Measurements from ENCODE around the gene INPP5J. TPM values are rescaled to one million over a fixed set of nuclear protein-coding genes. Genes with fewer than 3 reads are reported as not detected.
"Not testable (repeated sequence)": the region's sequence is repeated elsewhere in the genome, so short reads cannot be mapped to it uniquely, and the experiment has no call there.

INPP5J gene
- 0.33 and 1.3 TPM in 2 replicates for total RNA-seq (2014; rRNA removed; shearing (Covaris generic))

DNA sequence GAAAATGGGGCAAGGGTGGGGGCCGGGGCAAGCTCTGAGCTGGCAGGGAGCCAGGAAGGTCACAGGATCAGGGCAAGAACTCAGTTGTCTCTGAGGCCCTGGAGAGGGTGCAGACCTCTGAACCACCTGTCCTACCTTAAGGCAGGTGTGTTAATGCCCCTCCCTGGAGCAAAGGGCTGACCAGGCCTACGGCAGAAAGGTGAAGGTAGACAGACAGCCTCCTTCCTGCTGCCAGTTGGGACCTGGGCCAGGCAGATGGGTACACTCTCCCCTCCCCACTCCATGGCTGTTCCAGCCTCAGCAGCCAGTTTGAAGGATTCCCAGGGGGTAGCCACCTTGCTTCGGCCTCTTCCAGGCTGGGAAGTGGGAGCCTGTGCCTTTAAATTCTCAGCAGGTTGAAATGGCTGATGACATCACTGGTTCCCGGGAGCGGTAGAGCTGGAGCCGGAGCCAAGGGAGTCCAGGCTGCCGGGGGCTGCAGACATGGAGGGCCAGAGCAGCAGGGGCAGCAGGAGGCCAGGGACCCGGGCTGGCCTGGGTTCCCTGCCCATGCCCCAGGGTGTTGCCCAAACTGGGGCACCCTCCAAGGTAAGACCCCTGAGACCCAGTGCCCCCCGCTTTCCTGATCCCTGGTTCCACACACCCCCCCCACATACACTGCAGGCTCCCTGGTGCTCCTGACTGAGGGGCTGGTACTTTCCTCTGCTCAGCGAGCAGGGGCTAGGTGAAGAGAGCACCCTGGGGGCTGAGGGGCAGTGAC lies at the start of gene INPP5J:
Gene INPP5J, plus strand, starts transcription at position 435 of the 760 bp plus-strand sequence. Its CDS starts 49 bp downstream, at position 484.
- DNase-seq (ENCODE audit: low spot score), result peak; percentile 28

DNA sequence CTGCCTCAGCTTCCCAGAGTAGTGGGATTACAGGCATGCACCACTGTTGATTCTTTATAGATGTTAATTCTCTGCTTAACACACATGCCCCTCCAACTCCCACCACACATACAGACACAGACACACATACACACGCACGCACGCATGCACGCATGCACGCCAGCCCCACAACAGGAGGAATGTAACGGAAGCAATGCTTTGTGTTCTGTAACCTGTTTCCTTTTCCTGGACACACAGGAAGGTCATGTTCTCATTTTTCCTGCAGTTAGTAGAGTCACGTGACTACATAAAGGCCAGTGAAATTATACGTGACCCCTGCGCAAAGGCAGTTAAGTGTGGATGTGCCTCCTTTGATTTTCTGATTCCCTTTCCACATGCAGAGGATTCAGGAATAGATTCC lies 49.6 kb upstream of the INPP5J start:
- DNase-seq (ENCODE audit: low spot score), result not testable (repeated sequence)

GRCh38 chr22:31073545-31074145 lies 49.1 kb upstream of the INPP5J start:
- not testable (repeated sequence) for DNase-seq (ENCODE audit: low spot score)

GRCh38 chr22:31075961-31076360 lies 46.8 kb upstream of the INPP5J start:
- DNase-seq (ENCODE audit: low spot score), result no peak

- DNase-seq (ENCODE audit: low spot score), result no peak
Observed at GRCh38 chr22:31077681-31078080, 45.1 kb upstream of the INPP5J start.

GRCh38 chr22:31078389-31078788 lies 44.4 kb upstream of the INPP5J start:
- DNase-seq (ENCODE audit: low spot score), result not testable (repeated sequence)

GRCh38 chr22:31079095-31079642 lies 43.6 kb upstream of the INPP5J start:
- DNase-seq (ENCODE audit: low spot score), result no peak

GRCh38 chr22:31080164-31080847 lies 42.5 kb upstream of the INPP5J start:
- DNase-seq (ENCODE audit: low spot score), result no peak

DNA sequence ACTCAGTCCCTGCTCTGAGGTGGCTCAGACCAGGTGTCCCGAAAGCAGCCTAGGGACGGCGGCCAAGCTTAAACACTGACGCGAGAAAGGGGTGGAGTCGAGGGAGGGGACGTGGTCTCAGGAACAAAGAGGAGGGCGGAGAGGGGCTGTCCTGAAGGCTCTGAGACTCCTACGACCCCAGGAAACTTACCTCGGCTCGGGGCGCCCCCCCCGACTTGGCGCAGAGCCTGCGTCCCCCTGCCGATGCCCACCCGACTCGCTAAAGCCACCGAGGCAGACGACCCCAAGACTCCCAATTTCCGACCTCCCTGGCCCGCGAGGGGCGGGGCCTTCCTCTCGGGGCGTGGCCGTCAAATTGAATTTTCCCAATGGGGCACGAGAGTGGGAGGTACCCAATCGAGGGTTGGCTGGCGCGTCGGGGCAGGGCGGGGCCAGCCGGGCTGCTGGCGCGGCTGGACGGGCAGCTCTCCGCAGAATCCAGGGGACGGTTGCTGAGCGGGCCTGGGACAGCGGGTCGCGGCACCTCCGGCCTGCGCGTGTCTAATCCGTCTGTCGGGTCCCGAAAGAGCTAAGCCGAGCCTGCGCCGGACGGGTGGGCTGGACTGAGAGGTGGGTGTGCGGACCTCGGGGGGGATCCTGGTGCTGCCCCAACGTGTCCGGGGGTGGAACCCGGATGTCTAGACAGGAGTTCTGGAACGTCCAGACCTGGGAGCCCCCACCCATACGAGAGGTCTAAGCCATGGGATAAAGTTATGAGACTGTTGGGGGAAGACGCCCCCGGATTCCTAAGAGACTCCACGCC lies 41.7 kb upstream of the INPP5J start, which contains the start of gene SMTN:
Gene SMTN, plus strand, starts transcription at position 471 of the 802 bp plus-strand sequence. CDS start 1,941 bp downstream, outside the sequence.
- peak; percentile 71 for DNase-seq (ENCODE audit: low spot score)

DNA sequence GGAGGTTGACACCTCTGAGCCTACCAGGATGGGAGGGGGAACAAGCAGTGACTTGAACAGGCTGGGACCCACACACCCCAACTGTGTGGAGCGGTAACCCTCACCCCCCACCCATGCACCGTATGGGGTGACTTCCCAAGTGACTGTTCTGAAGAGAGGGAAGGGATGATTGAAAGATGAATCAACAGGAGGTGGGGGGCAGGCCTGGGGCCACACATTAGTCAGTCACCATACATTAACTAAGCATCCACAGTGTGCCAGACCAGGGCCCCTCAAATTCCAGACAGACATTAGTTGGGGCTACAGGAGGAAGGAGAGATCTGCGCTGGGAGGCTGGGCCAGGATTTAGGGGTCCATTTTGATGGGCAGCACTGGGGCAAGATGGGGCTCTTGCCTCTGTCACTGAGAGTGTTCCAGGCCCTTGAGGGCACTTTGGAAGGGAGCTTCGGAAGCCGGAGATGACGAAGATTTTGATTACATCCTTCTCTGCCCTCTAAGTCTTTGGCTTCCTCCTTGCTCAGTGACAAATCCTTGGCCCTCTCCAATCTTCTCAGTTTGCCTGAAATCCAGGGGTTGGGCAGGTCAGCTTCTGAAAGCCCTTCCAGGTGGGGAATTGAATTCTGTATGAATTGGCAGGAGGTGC lies 40.7 kb upstream of the INPP5J start:
- DNase-seq (ENCODE audit: low spot score), result peak; percentile 48

DNA sequence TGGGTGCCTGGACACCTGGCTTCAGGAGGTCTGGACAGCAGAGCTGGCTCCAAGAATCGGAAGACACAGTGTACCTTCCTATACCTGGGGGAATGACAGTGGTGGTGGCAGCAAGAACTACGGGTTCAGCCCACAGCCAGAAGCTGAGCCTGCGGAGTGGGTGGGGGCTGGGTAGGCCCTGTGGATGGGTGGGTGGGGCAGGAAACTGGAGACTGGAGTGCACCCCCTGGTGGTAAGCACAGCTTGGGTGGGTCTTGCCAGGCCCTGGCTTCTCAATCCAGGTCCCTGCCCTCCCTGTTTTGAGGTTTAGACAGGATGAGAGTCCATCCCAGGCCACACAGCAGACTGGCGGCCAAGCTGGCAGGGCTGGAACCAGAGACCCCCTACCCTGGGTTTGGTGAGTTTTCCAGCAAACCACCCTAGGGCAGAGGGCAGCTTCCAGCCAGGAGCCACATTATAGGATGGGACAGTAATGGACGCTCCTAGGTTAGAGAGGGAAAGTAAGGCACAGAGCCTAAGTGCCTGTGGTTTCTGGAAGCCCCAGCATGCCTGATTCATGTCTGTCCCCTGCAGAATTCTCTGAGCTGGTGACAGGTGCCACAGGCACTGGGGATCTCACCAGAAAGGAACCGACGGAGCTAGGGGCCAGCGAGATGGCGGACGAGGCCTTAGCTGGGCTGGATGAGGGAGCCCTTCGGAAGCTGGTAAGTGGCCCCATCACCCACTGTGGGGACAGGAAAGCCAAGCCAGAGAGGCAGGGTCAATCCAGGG lies 40.0 kb upstream of the INPP5J start:
- peak; percentile 31 for DNase-seq (ENCODE audit: low spot score)

DNA sequence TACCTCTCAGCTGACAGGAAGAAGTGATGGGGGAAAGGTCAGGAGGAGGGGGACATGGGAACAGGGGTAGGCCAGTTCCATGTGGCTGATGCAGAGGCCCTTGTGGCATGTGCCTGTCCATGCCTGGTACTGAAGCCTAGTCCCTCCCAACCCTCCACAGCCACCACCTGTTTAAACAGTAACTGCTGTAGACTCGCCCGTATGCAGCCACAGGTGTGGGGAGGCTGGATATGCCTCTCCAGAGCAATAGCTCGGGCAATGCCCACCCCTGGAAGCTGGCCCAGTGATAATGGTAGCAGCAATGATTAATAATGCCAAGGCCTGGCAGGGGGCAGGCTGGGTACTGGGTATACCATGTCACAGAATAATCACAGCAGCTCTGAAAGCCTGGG lies 39.4 kb upstream of the INPP5J start:
- DNase-seq (ENCODE audit: low spot score), result no peak

DNA sequence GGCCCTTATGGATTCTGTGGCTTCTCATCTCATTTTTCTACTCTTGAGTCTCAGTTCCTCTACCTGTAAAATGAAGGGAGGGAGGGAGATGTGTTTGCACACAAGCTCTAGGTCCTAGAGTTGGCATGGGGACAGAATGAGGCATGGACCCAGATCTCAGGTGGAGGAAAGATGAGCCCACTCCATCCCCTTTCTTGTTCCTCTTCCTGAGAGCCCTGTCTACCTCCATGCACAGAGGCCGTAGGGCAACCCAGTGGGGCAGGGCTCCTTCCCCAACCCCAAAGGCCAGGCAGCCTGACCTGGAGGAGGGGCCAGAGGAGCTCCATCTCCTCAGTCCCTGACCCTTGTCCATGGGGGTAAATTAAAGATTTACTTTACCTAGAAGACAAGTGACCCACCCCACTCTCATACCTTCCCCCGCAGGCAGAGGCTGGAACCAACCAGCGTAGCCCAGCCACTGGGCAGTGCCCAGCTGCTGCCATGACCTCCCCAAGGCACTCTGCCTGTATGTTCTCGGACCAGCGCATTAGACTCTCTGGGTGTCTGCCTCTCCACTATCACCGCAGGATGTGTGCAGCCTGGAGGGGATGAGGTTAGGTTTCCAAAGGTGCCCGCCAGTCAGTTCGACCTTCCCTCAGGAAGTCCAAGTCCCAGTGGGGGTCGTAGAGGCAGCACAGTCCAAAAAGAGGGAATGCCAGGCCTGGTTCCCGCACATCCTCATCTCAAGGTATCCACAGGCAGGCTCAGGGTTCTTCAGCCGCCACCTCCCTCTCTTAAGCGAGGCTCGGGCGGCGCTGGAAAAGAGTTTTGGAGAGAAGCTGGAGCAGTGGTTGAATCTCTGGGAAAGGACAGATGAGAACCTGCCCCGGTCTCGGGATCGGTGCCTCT lies 38.6 kb upstream of the INPP5J start:
- DNase-seq (ENCODE audit: low spot score), result no peak

DNA sequence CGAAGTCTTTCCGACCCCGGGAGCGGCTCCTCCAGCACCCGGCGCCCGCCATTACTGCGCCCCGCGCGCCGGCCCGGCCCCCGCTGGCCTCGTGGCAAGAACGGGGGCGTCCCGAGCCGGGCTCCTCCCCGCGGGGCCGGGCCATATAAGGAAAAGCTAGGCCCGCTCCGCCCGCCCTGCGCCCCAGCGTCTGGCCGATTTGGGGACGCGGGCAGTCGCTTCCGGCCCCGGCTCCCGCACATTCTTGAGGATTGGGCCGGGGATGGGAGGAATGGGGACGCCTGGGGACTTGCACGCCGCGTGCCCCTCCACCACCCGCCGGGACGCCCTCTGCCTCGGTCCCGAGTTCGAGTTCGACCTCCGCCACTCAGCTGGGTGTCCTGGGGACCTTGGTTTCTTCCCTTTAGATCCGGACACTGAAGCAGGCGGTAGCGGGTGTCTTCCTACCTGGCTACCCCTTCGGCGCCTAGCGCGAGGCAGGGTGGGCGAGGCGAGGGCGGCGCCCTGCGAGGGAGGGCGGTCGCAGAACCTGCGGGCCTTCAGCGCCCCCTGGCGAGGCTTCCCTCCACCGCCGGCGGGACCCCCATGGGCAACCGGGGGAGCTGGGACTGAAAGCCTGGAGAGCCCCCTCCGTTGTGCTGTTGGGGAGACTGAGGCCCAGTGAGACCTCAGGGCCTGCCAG lies 37.8 kb upstream of the INPP5J start:
- DNase-seq (ENCODE audit: low spot score), result peak; percentile 37

GRCh38 chr22:31085493-31085824 lies 37.3 kb upstream of the INPP5J start:
- DNase-seq (ENCODE audit: low spot score), result no peak

GRCh38 chr22:31085928-31086327 lies 36.8 kb upstream of the INPP5J start:
- DNase-seq (ENCODE audit: low spot score), result no peak

GRCh38 chr22:31086703-31087330 lies 35.9 kb upstream of the INPP5J start:
- DNase-seq (ENCODE audit: low spot score), result no peak

- DNase-seq (ENCODE audit: low spot score), result no peak
Observed at GRCh38 chr22:31087744-31088215, 35.0 kb upstream of the INPP5J start.
